HG02798 (cell line): ENCODE results near the gene EGFR.

ENCODE experiments used
- ATAC-seq: cut with Tn5 transposase; IDR thresholded peaks from one replicate; pipeline ENCODE4 v1.9.1; 2021; ENCODE audit warnings: mild to moderate bottlenecking; ENCODE audit not compliant: unreplicated experiment, poor library complexity

EGFR gene

DNA sequence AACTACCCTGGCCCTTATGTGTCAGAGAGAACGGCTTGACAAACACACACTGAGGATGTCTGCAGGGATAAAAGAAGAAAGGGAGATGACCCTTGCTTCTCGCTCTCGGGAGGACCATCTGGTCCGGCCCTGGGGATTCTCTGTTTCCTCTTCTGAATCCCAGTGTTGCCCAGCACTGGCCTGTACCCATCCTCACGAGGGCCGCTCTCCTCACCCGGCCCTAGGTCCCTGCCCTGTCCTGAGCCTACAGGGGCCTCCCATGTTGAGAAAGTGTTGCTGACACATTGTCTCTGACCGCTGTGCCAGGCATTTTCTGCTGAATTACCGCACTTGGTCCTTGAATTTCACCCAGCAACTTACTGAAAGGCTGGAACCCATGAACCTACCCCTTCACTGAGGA is 174.4 kb downstream of the EGFR start:
- ATAC-seq: no peak

DNA sequence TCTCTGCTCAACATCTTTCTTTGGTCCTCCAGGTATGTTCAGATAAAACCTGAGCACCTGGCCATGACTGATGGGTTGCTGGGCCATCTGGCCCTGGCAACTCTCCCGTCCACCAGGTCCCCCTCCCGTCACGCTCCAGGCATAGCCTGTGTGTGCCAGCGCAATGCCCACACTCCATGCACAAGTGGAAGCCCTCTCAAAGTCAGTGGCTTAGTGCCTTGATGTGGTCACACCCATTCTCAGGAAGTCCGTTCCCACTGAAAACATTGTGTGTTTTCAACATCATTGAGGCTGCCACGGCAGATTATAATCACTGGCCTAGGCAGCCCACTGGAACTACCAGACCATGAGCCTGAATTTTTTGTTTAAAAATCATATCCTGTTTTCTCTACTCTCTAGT is 175.7 kb downstream of the EGFR start:
- ATAC-seq: no peak

- no peak for ATAC-seq
These were observed 180.0 kb downstream of the EGFR start for GRCh38 chr7:55198634-55199392.

- no peak for ATAC-seq
These were observed 180.6 kb downstream of the EGFR start for GRCh38 chr7:55199418-55199817.

DNA sequence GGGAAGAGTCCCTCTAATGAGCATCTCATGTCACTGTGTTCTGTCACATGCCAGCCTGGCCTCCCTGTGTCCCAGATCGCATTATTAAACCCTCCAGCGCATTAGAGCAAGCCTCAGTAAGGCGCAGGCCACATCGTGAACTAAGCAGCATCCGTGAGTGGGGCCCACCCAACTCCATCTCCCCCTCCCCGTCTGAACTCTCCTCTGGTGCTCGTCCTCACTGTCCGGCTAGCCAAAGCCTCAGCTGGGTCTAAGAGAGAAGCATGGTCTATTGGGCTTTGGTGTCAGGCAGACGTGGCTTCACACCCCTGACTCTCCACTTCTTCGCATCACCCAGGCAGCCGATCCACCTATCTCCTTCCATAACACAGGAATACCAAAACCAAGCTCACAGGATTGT is 181.6 kb downstream of the EGFR start:
- ATAC-seq: no peak

- ATAC-seq: no peak
These were observed 183.5 kb downstream of the EGFR start for GRCh38 chr7:55202150-55202913.

DNA sequence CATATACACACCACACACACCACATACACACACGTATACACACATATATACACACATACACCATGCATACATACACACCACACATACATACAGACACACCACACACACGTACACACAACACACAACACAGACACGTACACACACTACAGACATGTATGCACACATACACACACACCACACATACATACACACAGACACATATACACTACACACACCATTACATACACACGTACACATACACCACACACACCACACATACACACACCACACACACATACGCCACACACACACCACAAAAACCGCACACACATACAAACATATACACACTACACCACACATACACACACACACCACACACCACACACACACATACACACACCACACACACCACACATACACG is 184.5 kb downstream of the EGFR start:
- no peak for ATAC-seq

- no peak for ATAC-seq
These were observed 186.5 kb downstream of the EGFR start for GRCh38 chr7:55205124-55205955.

DNA sequence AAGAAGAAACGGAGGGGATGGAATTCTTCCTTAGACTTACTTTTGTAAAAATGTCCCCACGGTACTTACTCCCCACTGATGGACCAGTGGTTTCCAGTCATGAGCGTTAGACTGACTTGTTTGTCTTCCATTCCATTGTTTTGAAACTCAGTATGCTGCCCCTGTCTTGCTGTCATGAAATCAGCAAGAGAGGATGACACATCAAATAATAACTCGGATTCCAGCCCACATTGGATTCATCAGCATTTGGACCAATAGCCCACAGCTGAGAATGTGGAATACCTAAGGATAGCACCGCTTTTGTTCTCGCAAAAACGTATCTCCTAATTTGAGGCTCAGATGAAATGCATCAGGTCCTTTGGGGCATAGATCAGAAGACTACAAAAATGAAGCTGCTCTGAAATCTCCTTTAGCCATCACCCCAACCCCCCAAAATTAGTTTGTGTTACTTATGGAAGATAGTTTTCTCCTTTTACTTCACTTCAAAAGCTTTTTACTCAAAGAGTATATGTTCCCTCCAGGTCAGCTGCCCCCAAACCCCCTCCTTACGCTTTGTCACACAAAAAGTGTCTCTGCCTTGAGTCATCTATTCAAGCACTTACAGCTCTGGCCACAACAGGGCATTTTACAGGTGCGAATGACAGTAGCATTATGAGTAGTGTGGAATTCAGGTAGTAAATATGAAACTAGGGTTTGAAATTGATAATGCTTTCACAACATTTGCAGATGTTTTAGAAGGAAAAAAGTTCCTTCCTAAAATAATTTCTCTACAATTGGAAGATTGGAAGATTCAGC is 187.6 kb downstream of the EGFR start:
- ATAC-seq: no peak

DNA sequence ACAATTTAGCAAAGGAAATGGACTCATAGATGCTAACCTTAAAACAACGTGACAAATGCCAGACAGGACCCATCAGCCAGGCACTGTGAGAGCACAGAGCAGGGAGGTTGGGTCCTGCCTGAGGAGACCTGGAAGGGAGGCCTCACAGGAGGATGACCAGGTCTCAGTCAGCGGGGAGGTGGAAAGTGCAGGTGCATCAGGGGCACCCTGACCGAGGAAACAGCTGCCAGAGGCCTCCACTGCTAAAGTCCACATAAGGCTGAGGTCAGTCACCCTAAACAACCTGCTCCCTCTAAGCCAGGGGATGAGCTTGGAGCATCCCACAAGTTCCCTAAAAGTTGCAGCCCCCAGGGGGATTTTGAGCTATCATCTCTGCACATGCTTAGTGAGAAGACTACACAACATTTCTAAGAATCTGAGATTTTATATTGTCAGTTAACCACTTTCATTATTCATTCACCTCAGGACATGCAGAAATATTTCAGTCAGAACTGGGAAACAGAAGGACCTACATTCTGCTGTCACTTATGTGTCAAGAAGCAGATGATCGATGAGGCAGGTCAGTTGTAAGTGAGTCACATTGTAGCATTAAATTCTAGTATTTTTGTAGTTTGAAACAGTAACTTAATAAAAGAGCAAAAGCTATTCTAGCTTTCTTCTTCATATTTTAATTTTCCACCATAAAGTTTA is 188.8 kb downstream of the EGFR start:
- no peak for ATAC-seq

DNA sequence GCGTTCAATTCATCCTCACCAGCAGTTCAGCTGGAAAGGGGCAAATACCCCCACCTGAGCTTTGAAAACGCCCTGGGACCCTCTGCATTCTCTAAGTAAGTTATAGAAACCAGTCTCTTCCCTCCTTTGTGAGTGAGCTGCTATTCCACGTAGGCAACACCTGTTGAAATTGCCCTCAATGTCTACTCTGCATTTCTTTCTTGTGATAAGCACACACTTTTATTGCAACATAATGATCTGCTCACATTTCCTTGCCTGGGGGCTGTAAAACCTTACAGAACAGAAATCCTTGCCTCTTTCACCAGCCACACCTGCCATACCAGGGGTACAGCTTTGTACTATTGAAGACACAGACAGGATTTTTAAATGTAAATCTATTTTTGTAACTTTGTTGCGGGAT is 190.5 kb downstream of the EGFR start:
- ATAC-seq: no peak

DNA sequence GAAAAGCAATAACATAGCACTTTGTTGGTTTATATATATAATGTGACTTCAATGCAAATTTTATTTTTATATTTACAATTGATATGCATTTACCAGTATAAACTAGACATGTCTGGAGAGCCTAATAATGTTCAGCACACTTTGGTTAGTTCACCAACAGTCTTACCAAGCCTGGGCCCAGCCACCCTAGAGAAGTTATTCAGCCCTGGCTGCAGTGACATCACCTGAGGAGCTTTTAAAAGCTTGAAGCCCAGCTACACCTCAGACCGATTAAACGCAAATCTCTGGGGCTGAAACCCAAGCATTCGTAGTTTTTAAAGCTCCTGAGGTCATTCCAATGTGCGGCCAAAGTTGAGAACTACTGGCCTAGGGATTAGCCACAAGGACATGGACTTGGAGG is 191.4 kb downstream of the EGFR start:
- ATAC-seq: no peak

- no peak for ATAC-seq
These were observed 191.9 kb downstream of the EGFR start for GRCh38 chr7:55210716-55211115.

- ATAC-seq: no peak
These were observed 192.9 kb downstream of the EGFR start for GRCh38 chr7:55211726-55212125.

GRCh38 chr7:55212176-55212575 is 193.4 kb downstream of the EGFR start:
- ATAC-seq: no peak

DNA sequence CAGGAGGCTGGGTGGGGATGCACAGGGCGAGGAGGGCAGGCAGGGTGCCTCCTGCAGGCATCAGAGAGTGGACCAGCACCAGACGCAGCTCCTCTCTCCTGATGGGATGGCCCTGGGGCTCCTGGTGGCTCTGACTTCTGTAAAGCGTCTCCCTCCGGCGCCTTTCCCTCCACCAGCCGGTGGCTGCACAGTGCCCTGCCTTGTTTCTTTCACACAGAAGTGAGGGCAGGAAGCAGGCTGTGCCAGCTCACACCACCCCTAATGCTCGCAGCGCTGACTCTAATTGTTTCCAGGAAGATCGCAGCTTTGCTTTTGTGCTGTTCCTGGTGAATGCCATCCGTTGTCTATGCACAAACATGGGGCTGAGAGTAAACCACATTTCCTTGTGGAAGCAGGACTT is 194.0 kb downstream of the EGFR start:
- ATAC-seq: no peak

- ATAC-seq: no peak
These were observed 195.9 kb downstream of the EGFR start for GRCh38 chr7:55214707-55215106.

DNA sequence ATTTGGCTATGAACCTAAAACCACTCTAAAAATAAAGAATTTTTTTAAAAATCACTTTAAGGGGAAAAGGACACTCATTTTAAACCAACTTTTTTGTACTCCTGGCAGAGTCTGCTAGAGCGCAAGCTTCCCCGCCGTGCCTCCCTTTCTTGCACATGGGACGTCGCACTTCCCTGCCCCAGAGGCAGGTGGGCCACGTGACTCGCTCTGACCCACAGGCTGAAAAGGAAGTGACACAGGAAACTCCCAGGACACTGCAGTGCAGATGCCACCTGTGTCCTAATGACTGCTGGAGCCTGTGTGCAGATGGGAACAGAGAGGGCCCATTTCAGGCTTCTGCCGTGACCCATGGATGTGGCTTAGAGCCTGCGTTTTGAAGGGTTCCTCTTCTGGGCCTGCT is 204.2 kb downstream of the EGFR start:
- no peak for ATAC-seq

- ATAC-seq: no peak
These were observed 205.3 kb downstream of the EGFR start for GRCh38 chr7:55224111-55224510.

DNA sequence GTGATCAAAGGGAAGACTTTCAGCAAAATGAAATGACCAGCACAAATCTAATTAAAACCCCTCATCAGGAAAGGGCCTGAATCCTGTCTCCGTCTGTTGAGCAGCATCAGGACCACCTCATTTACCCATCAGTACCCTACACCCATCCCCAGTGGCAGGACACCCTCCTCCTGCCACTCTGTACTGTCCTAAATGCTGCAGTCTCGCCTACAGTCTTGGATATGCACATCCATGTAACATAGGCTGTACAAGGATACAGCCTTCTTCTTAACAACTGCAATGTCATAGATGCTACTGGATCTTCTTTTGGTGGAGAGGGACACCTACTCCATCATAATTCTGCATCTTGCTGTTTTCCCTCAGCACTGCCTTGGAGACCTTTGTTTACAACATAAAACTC is 206.0 kb downstream of the EGFR start:
- ATAC-seq: no peak
